ENCODE measurements around the gene CD82. TPM values are rescaled to one million over a fixed set of nuclear protein-coding genes. Genes with fewer than 3 reads are reported as not detected.

The CD82 gene
- total RNA-seq, 1 donor from 2014 or later, result 58.0 TPM

DNA sequence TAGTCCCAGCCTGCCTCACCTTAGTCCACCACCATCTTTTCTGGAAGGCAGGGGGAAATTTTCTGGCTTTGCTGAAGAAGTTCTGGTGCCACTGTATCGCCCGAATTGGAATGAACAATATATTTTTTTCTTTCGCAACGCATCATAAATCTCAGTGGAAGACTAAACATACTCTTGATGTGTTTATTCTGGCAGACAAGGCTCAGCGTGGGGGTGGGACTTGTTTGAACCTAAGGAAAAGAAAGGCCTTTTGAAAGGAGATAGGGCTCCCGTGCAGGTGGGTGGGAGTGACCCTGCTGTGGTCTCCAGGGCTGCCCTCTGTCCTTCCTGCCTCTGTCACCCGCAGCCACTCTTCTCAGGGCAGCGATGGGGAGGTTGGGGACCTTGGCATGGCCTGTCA, 42.5 kb downstream of the CD82 start:
- DNase-seq, result no peak
- no peak for ATAC-seq
- intact Hi-C loops (cut with micrococcal nuclease), result no loop called here

DNA sequence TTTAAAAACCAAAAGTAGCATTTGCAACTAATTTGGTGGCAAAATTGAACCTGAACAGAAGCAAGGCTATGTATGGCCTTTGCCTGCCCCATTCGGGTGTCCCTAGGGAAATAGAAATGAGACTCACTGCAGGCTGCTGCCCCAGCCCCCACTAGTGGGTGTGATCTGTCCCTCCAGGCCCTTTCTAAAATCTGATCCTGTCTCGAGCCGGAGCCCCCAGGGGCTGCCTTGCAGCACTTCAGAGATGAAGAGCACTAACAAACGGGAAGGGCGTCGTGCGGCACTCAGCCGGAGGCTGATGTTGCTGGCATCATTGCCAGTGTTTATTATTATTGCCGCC, 43.2 kb downstream of the CD82 start:
- DNase-seq, result no peak
- intact Hi-C loops (cut with micrococcal nuclease), result no loop called here
- ATAC-seq, result no peak

DNA sequence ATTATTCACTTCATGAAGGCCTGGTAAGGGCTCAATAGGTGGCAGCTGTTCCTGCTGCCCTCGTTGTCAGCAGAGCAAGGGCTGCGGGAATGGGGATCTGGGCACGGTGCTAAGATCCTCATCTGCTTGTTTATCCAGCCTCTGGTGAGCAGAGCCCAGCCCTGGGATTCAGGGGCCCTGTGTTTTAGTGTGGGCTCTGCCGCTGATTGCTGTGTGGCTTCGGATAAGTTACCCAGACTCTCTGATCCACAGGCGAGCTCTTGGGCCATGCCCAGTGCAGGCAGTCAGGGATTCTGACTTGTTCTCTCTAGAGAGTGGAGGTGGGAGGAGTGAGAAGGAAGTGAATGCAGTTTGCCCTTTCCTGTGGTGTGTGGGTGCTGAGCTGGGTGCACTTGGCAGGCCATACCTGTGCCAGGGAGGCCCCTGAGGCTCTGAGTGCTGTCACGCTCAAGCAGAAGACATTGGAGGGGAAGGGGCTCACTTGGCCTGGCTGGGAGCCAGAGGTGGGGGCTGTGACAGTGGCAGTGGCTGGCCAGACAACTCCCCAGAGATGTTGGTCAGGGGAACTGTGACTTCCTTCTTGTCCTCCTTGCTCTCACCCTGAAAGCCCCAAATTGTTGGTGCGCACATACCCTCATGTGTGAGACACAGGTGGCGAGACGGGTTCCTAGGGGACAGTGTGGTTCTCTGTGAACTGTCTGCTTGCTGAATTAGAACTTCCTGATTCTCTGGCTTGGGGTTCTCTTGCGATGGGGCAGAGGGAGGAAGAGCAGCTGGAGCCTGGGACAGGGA, 43.7 kb downstream of the CD82 start:
- ATAC-seq (no peak), DNase-seq (no peak)
- intact Hi-C loops (cut with micrococcal nuclease), result no loop called here

DNA sequence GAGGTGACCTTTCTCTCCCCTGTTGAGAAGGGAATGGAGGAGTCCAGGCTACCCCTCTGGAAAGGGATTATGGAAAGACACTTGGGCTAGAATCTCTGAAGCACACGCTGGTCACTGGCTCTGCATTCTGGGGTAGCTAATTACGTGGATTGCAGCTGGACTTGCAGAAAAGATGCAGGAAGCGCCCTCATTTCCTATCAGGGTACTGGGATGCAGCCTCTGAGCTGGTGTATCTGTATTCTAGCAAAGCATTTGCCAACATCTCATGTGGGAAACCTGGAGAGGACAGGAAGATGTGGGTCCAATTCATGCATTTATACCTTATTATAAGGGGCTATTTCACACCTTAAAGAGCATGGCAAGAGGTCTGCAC, 44.3 kb downstream of the CD82 start:
- ATAC-seq, result no peak
- intact Hi-C loops (cut with micrococcal nuclease), result no loop called here
- DNase-seq, result no peak

DNA sequence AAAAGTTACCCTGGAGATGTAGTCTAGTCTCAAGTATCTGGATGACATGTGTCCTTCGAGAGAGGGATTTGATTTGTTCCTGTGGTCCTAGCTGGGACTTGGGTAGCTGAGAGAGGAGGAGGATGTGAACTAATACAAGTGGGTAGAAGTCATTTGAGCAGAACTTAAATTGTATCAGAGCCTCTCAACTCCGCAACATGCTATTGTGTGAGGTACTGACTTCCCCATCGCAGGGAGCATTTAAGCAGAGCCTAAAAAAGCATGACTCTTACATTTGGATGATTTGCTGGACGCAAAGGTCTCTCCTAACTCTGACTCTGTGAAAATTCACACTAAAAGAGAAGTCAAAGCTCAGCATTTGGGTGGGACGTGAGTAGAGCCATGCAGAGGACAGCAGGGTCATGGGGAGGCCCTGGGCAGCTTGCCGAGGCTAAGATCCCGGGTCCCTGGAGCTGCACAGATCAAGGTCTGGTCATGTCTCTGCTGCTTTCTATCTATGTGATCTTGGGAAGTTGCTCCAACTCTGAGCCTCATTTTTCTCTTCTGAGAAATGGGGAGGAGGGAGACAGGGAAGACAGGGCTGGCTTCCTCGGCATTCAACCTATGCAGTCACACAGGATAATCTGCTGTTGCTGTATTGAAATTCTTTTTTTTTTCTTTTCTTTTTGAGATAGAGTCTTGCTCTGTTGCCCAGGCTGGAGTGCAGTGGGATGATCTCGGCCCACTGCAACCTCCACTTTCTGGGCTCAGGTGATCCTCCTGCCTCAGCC, 44.9 kb downstream of the CD82 start:
- ATAC-seq (no peak), DNase-seq (no peak)
- intact Hi-C loops (cut with micrococcal nuclease), result no loop called here

DNA sequence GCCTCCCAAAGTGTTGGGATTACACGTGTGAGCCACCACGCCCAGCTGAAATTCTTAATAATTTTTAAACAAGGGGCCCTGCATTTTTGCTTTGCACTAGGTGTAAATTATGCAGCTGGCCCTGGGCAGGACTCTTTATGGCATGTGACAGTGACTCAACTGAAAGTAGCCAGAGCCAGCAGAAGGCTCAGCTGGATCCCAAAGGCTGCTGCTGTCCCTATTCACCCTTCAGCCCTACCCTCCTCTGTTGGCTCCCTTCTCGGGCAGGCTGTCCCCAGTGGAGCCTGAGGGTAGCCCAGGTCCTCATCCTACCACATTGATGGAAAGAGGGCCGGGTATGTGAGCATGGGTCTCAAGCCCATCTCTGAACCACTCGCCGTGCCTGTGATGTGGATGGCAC, 45.6 kb downstream of the CD82 start:
- DNase-seq (no peak), ATAC-seq (peak; percentile 30)
- intact Hi-C loops (cut with micrococcal nuclease), result no loop called here

DNA sequence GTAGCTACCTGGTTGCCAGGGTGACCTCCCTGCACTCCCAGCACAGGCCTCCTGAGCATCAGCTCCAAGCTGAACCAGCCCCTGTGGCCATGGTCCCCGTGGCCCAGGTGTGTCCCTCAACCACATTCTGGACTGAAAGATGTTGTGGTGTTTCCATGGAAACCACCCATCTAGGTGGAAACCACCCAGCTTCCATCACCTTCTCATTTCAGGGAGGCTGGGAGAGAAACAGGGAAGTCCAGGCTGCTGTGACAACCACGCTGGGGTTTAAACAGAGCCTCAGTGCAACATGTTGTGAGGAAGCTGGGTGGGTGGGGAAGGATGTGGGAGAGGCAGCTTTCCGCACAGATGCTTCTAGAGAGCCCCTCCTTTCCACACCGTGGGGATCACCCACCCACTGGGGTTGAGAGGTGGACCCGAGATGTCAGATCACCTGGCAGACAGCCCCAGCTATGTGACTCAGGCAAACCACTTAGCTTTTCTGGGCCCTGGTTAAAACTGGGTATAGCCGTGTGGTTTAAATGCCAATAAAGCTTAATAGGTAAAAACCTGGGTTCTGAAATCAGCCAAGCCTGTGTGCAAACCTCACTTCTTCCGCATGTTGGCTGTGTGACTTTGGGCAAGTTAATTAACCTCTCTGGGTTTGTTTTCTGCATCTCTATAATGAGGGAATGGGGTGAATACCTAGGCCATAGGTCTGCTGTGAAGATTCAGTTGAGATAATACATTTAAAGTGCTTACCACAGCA, 46.4 kb downstream of the CD82 start:
- DNase-seq (no peak), ATAC-seq (peak; percentile 26)
- intact Hi-C loops (cut with micrococcal nuclease), result no loop called here

DNA sequence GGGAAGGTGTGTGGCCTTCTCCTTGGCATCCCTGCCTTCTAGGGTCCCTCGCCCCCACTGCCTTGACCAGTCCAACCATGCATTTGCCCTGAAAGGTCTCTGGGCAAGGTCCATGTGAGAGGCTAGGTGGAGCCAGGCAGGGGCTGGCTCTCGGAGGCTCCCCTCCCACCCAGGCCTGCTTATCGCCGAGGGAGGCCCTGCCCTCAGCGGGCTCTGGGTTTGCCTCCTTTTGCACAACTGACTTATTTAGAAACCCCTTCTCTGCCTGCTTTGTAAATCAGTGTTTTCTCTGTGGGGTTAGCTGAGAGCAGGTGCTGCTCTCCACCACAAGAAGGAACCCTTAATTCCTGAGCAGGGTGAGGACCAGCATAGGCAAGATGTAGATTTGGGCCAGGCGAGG, 47.7 kb downstream of the CD82 start:
- no peak for DNase-seq
- intact Hi-C loops (cut with micrococcal nuclease), result no loop called here
- ATAC-seq, result no peak

DNA sequence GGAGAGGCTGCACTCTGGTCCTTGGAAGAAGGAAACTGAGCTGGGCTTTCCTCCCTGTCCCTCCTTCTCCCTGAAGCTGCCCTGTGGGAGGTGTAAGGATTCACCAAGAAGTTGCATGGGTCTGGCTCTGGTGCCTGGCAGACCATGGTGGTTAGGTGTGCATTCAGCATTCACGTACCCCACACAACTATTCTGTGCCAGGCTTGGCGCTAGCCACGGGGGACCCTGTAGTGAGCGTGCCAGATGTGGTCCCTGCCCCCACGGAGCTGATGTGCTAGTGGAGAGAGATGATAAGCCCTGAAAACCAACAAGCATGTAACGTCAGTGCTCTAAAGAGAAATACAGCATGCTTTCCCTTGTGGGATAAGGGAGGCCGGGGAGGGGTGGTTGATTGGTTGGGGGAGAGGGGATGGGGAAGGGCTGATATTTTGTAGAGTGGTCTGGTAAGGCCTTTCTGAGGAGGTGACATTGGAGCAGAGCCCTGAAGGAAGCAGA, 48.9 kb downstream of the CD82 start:
- intact Hi-C loops (cut with micrococcal nuclease), result loop anchor here (2.0 kb wide), 1 partner anchor 54 kb away; no protein-coding TSS in a partner anchor
- DNase-seq (peak; percentile 18), ATAC-seq (no peak)

DNA sequence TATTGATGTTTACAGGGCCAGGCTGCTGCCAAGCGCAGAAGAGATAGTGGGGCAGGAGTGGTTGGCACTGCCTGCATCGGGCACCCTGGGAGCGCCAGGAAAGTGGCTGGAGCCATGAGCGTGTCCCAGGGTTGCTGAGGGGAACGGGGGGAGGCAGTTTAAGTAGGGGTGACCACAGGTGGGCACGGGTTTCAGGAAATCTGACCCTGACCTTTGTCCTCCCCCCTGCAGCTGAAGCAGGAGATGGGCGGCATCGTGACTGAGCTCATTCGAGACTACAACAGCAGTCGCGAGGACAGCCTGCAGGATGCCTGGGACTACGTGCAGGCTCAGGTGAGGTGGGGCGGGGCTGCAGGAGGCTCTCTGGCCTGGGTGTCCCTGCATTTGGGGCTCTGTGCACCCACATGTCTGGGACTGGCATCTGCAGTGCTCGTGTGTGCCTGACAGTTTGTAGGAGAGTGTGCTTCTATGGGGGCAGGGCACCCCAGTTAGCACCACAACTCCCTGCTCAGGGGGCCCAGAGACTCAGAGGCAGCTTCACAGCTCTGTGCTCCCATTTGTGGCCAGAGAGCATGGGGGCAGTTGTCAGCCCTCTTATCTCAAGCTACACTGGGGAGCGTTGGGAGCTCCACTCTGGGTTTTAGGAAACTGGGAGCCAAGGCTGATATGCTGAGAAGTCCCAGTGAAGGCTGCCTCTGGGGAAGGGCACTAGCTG, 49.7 kb downstream of the CD82 start:
- peak; percentile 60 for ATAC-seq
- DNase-seq, result peak; percentile 58
- intact Hi-C loops (cut with micrococcal nuclease), result loop anchor here (2.0 kb wide), 1 partner anchor 54 kb away; no protein-coding TSS in a partner anchor

DNA sequence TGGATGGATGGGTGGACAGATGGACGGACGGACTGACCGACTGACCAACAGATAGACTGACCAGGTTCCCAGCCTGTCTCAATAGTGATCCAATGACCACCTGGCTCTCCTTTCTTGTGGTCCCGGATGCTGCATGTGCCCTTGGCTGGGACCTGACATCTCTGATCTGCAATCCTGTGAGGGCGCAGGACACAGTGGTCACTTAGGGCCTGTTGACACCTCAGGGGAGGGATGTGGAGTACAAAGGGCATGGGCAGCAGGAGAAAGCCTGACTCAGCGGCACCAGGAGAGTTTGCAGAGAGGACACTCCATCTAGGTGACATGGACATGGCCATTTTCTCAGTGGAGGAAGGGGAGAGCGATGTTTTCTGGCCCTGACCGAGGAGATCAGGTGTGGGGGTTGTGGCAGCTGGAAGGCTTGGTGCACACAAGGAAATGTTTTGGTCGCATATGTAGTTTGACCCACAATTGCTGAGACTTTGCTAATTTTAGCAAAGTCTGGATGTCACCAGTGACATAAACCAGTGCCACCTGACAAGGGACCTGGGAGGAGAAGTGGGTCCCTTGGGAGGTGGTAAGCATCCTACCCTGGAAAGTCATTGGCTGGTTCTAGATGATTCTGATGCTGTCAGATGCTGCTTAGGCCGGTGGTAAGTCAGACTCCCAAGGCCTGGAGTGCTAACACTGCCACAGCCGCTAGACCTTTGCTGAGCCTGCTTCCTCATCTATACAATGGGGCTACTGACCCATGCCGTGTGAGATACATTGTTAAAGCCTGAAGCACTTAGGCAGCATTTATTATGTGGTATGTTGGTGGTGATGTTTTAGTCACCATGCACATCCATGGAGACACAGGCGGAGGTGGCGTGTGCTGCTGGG, 50.7 kb downstream of the CD82 start:
- DNase-seq, result peak; percentile 5
- no peak for ATAC-seq

DNA sequence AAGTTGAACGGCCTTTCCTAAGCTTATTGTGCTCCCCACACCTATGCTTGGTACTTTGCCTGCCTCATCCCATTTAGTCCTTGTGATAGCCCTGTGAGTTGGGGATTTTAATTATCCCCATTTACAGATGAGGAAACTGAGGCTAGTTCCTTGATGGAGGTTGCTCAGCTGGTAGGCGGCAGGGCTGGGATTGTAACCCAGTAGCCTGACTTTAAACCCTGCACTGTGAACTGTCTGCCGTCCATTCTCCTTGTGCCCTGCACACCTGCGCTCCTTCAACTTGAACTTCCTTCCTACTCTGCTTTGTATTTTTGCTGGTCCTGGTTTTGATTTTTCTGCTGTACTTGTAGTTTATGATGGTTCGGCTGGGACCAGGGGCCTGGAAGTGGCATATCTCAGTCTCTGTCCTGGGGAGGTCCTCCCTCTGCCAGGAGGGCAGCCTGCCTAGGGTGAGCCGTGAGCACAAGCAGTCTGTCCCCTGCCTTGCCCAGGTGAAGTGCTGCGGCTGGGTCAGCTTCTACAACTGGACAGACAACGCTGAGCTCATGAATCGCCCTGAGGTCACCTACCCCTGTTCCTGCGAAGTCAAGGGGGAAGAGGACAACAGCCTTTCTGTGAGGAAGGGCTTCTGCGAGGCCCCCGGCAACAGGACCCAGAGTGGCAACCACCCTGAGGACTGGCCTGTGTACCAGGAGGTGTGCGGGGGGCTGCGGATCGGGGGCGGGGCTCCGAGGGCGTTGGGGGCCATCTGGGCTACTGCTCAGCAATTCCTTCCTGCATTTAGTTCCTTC, 52.4 kb downstream of the CD82 start:
- ATAC-seq, result no peak
- no peak for DNase-seq
- intact Hi-C loops (cut with micrococcal nuclease), result no loop called here

More for the DNA sequence above, 50.7 kb downstream of the CD82 start:
- intact Hi-C loops (cut with micrococcal nuclease), result loop anchor here (2.0 kb wide), 1 partner anchor 55 kb away; no protein-coding TSS in a partner anchor

DNA sequence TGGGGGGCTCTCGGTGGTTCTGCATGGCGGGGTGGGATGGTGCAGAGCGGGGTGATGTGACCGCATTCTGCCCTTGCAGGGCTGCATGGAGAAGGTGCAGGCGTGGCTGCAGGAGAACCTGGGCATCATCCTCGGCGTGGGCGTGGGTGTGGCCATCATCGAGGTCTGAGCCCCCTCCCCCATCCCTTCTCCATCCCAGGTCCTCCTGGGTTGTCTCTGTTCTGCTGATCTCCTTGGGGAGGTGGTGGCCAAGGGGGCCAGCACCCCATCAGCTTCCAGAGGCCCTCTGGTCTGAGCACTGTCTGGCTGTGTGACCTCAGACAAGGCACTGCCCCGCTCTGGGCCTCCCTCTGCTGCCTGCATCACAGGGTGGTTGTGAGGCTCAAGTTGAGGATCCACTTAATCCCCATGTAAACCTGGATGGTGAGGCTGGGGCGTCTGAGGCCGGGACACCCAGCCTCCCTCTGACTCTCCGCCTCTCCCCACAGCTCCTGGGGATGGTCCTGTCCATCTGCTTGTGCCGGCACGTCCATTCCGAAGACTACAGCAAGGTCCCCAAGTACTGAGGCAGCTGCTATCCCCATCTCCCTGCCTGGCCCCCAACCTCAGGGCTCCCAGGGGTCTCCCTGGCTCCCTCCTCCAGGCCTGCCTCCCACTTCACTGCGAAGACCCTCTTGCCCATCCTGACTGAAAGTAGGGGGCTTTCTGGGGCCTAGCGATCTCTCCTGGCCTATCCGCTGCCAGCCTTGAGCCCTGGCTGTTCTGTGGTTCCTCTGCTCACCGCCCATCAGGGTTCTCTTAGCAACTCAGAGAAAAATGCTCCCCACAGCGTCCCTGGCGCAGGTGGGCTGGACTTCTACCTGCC, 53.3 kb downstream of the CD82 start:
- DNase-seq (no peak), ATAC-seq (no peak)
- intact Hi-C loops (cut with micrococcal nuclease), result no loop called here

DNA sequence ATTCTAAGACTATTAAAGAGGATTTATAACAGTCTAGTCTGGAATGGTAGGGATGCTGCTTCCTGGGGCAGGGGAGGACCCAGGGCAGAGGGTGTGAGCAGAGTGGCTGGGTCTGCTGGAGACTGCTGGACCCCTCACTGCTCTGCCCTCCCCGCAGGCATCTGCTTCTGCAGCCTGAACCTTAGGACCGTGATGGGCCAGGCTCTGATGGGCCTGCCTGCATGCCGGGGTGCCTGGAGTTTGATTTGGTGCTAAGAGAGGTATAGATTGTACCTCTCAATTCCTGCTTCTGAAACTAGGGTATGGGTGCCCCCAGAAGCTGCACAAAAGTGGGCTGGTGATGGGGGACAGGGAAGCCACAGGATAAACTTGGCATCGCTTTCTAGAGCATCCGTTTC, 54.9 kb downstream of the CD82 start:
- DNase-seq (no peak), ATAC-seq (no peak)
- intact Hi-C loops (cut with micrococcal nuclease), result loop anchor here (5.0 kb wide), 1 partner anchor 292 kb away; no protein-coding TSS in a partner anchor

DNA sequence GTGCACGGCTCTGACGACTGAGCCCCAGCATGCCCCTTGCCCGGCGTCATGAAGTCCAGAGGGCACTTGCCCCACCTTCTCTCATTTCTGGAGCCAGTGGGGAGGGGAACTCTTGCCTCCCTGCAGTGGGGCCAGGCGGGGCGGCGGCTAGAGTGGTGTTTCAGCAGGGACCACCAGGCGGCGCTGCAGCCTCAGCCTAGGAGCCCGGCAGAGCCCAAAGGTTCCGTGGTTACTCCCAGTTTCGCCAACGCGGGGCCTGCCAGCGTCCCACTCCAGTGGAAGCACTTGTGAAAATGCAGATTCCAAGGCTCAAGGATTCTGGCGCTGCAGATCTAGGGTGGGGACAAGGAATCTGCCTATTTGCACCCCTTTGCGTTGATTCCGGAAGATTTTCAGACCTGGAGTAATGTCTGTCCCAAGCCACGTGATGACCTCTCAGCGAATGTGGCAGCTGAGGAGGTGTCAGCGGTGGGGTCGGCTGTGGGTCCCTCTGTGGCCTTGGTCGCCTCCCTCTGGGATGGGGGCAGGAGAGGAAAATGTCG, 55.7 kb downstream of the CD82 start:
- peak; percentile 75 for ATAC-seq
- peak; percentile 87 for DNase-seq
- intact Hi-C loops (cut with micrococcal nuclease), result loop anchor here (5.0 kb wide), 1 partner anchor 291 kb away; no protein-coding TSS in a partner anchor

DNA sequence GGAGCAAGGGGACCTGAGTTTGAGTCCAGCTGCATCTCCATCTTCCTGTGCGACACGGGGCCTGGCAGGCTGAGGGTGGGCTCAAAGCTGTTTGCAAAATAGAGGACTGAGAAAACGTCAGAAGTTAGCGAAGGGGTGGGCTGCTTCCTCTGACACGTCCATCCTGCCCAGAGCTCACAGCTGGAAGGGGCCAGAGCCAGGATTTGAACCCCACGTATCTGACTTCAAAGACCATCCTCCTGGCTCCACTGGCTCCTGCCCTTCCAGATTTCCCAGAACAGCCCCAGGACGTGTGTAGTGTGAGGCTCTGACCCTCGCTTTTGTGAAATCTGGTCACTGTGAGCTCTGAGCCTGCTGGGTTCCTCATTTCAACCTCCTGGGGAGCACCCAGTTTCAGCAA, 56.3 kb downstream of the CD82 start:
- no peak for ATAC-seq
- no peak for DNase-seq
- intact Hi-C loops (cut with micrococcal nuclease), result loop anchor here (5.0 kb wide), 1 partner anchor 291 kb away; no protein-coding TSS in a partner anchor
